H1 (cell line): ENCODE results near the gene IL9. TPM values are rescaled to one million over a fixed set of nuclear protein-coding genes. Genes with fewer than 3 reads are reported as not detected.

ENCODE experiments used
- CTCF ChIA-PET: fragments of 300-600 bp; sonication (Branson Sonifier 250); formaldehyde crosslinking; loops from one replicate; lab custom pipeline; 2021; ENCODE audit not compliant: partially characterized antibody; lab: Charles Lee
- POLR2A ChIA-PET: fragments of 300-600 bp; sonication (Branson Sonifier 250); formaldehyde crosslinking; loops from one replicate; lab custom pipeline; 2021; ENCODE audit warnings: inconsistent platforms; ENCODE audit not compliant: partially characterized antibody; lab: Charles Lee
- DNase-seq, 2 experiments: peaks; one replicate each; pipeline versions ENCODE4 v3.0.0 to v3.0.0-alpha.2; 2010 to 2022; ENCODE audit warnings: low spot score in 2 of 2, low read depth in 1 of 2, mixed read lengths in 1 of 2
- FAIRE-seq: peaks from 2 replicates; lab custom pipeline; 2011; peaks lifted over from hg19 to GRCh38; lab: Jason Lieb, UNC
- H2AFZ ChIP-seq: 2 replicates; pipeline ENCODE4 v1.8.1; 2012; ENCODE audit warnings: low read length, inconsistent platforms
- H2AK5ac ChIP-seq: 2 replicates; pipeline ENCODE4 v1.6.1; 2013; ENCODE audit warnings: low read depth, low read length
- H2BK120ac ChIP-seq: replicated peaks from 2 replicates; pipeline ENCODE3; 2013; ENCODE audit warnings: low read depth, low read length, inconsistent platforms
- H2BK12ac ChIP-seq: 2 replicates; pipeline ENCODE4 v1.6.1; 2013; ENCODE audit warnings: low read depth, low read length
- H2BK15ac ChIP-seq: 2 replicates; pipeline ENCODE4 v1.6.1; 2013; ENCODE audit warnings: low read length
- H2BK20ac ChIP-seq: 2 replicates; pipeline ENCODE4 v1.6.1; 2013; ENCODE audit warnings: low read length
- H2BK5ac ChIP-seq: 2 replicates; pipeline ENCODE4 v1.6.1; 2013; ENCODE audit warnings: low read depth, low read length
- H3K14ac ChIP-seq: 2 replicates; pipeline ENCODE4 v1.6.1; 2013; ENCODE audit warnings: inconsistent platforms; ENCODE audit not compliant: insufficient read length
- H3K18ac ChIP-seq: 2 replicates; pipeline ENCODE4 v1.6.1; 2013; ENCODE audit warnings: low read length; ENCODE audit errors: extremely low read depth
- H3K23ac ChIP-seq: 2 replicates; pipeline ENCODE4 v1.6.1; 2013; ENCODE audit warnings: inconsistent platforms; ENCODE audit not compliant: insufficient read length
- H3K23me2 ChIP-seq: 2 replicates; pipeline ENCODE4 v1.6.1; 2013; ENCODE audit warnings: low read depth, low read length
- H3K27ac ChIP-seq: 2 replicates; pipeline ENCODE4 v1.6.1; 2011; ENCODE audit warnings: low read depth, low read length, inconsistent platforms
- H3K27me3 ChIP-seq, 4 experiments: replicated peaks in 1 of 4; 1 replicate in 1 of 4; 2 replicates in 3 of 4; pipeline versions ENCODE4 v1.6.1 to v1.8.1; 2011 to 2013; ENCODE audit warnings: low read length in 3 of 4, mild to moderate bottlenecking in 3 of 4, inconsistent platforms in 2 of 4, mixed read lengths in 2 of 4, moderate library complexity in 1 of 4; ENCODE audit not compliant: control insufficient read depth in 3 of 4, insufficient read depth in 3 of 4; ENCODE audit errors: extremely low read depth in 1 of 4
- H3K36me3 ChIP-seq, 4 experiments: 2 replicates each; pipeline versions ENCODE4 v1.6.1 to v1.8.1; 2011 to 2013; ENCODE audit warnings: mild to moderate bottlenecking in 4 of 4, low read length in 3 of 4, moderate library complexity in 2 of 4, control low read depth in 1 of 4, inconsistent platforms in 1 of 4; ENCODE audit not compliant: insufficient read depth in 4 of 4, control insufficient read depth in 2 of 4
- H3K4ac ChIP-seq: replicated peaks from 2 replicates; pipeline ENCODE3; 2013; ENCODE audit warnings: low read length, low read depth, mixed read lengths, inconsistent platforms; ENCODE audit not compliant: insufficient read length
- H3K4me1 ChIP-seq, 4 experiments: replicated peaks in 1 of 4; 1 replicate in 1 of 4; 2 replicates in 3 of 4; pipeline versions ENCODE4 v1.6.1 to v1.8.1; 2011 to 2013; ENCODE audit warnings: low read length in 3 of 4, inconsistent platforms in 2 of 4, mixed read lengths in 1 of 4; ENCODE audit not compliant: insufficient read depth in 4 of 4, control insufficient read depth in 3 of 4
- H3K4me2 ChIP-seq, 2 experiments: 2 replicates each; pipeline versions ENCODE4 v1.6.1 to v1.8.1; 2011 to 2013; ENCODE audit warnings: low read depth in 2 of 2, low read length in 2 of 2, control low read depth in 1 of 2, inconsistent platforms in 1 of 2, mild to moderate bottlenecking in 1 of 2; ENCODE audit not compliant: insufficient read depth in 1 of 2
- H3K4me3 ChIP-seq, 4 experiments: fragments of 200-600, 300-600 bp in 1 of 4; sonication (generic), shearing (Covaris generic), sonication (Bioruptor Twin) in 1 of 4; 2 replicates each; pipeline versions ENCODE4 v1.5.1 to v1.8.1; 2011 to 2016; ENCODE audit warnings: low read length in 4 of 4, low read depth in 3 of 4, control low read depth in 2 of 4, inconsistent platforms in 2 of 4, mild to moderate bottlenecking in 2 of 4, mixed read lengths in 1 of 4, moderate library complexity in 1 of 4; ENCODE audit not compliant: insufficient read depth in 2 of 4; ENCODE audit errors: extremely low read depth in 1 of 4
- H3K56ac ChIP-seq: replicated peaks from 2 replicates; pipeline ENCODE3; 2013; ENCODE audit warnings: low read depth, mild to moderate bottlenecking, mixed read lengths, low read length, inconsistent platforms; ENCODE audit not compliant: insufficient read length
- H3K79me1 ChIP-seq: 2 replicates; pipeline ENCODE4 v1.6.1; 2013; ENCODE audit warnings: low read depth, low read length, control low read depth
- H3K79me2 ChIP-seq, 2 experiments: 2 replicates each; pipeline versions ENCODE4 v1.6.1 to v1.8.1; 2012 to 2013; ENCODE audit warnings: low read length in 2 of 2, mild to moderate bottlenecking in 2 of 2, inconsistent platforms in 1 of 2; ENCODE audit not compliant: insufficient read depth in 2 of 2, control insufficient read depth in 1 of 2
- H3K9ac ChIP-seq, 4 experiments: replicated peaks in 1 of 4; 1 replicate in 1 of 4; 2 replicates in 3 of 4; pipeline versions ENCODE4 v1.6.1 to v1.8.1; 2011 to 2013; ENCODE audit warnings: low read depth in 3 of 4, low read length in 3 of 4, control low read depth in 2 of 4, mild to moderate bottlenecking in 2 of 4, moderate library complexity in 2 of 4, inconsistent platforms in 1 of 4; ENCODE audit errors: extremely low read depth in 1 of 4
- H3K9me3 ChIP-seq, 2 experiments: 2 replicates each; pipeline versions ENCODE4 v1.6.1 to v1.8.1; 2012 to 2013; ENCODE audit warnings: mild to moderate bottlenecking in 2 of 2, moderate library complexity in 2 of 2, control low read depth in 1 of 2, inconsistent platforms in 1 of 2, low read depth in 1 of 2, low read length in 1 of 2, mixed read lengths in 1 of 2; ENCODE audit not compliant: insufficient read depth in 2 of 2
- H4K20me1 ChIP-seq, 2 experiments: replicated peaks in 1 of 2; 2 replicates each; pipeline versions ENCODE3 to v1.8.1; 2011 to 2013; ENCODE audit warnings: inconsistent platforms in 2 of 2, low read length in 2 of 2, mild to moderate bottlenecking in 1 of 2; ENCODE audit not compliant: insufficient read depth in 2 of 2, control insufficient read depth in 1 of 2
- H4K5ac ChIP-seq: 2 replicates; pipeline ENCODE4 v1.6.1; 2013; ENCODE audit warnings: low read length, low read depth, mixed read lengths, inconsistent platforms; ENCODE audit not compliant: insufficient read length
- H4K8ac ChIP-seq: 2 replicates; pipeline ENCODE4 v1.8.0; 2013; ENCODE audit warnings: mild to moderate bottlenecking, moderate library complexity, low read length, inconsistent platforms; ENCODE audit not compliant: insufficient read depth; ENCODE audit errors: extremely low read depth
- H4K91ac ChIP-seq: replicated peaks from 2 replicates; pipeline ENCODE3; 2013; ENCODE audit warnings: low read length, mixed read lengths, inconsistent platforms; ENCODE audit not compliant: insufficient read length
- CBX5 ChIP-seq: fragments of 300-800, 300-1000 bp; sonication (generic); IDR thresholded peaks from 2 replicates; pipeline ENCODE4 v1.7.1; 2016; ENCODE audit warnings: antibody characterized with exemption, low read length, low read depth
- CBX8 ChIP-seq: fragments of 300-800, 300-1000 bp; sonication (generic); IDR thresholded peaks from 2 replicates; pipeline ENCODE4 v1.7.1; 2016; ENCODE audit warnings: low read depth, low read length, borderline replicate concordance
- CEBPB ChIP-seq: IDR thresholded peaks from 2 replicates; pipeline ENCODE4 v1.6.1; 2012; ENCODE audit warnings: low read depth, low read length
- CTCF ChIP-seq, 3 experiments: IDR thresholded peaks; 1 replicate in 2 of 3; 2 replicates in 1 of 3; pipeline versions ENCODE4 v1.5.1 to v1.6.1; 2011; ENCODE audit warnings: low read length in 3 of 3, mild to moderate bottlenecking in 3 of 3, inconsistent platforms in 2 of 3, low read depth in 1 of 3, moderate library complexity in 1 of 3; ENCODE audit not compliant: insufficient read depth in 1 of 3; ENCODE audit errors: control extremely low read depth in 1 of 3
- FOSL1 ChIP-seq: IDR thresholded peaks from 2 replicates; pipeline ENCODE4 v1.6.1; 2011; ENCODE audit warnings: mild to moderate bottlenecking, low read depth, low read length, moderate library complexity; ENCODE audit not compliant: insufficient read depth
- KDM1A ChIP-seq: fragments of 200-600, 300-600 bp; sonication (generic); IDR thresholded peaks from 2 replicates; pipeline ENCODE4 v1.7.1; 2016; ENCODE audit warnings: mild to moderate bottlenecking, low read length, borderline replicate concordance
- MAFK ChIP-seq: IDR thresholded peaks from 2 replicates; pipeline ENCODE4 v1.6.1; 2012; ENCODE audit warnings: low read depth, mild to moderate bottlenecking, improper control_type of control experiment, low read length
- RAD21 ChIP-seq, 2 experiments: IDR thresholded peaks in 1 of 2; conservative IDR thresholded peaks in 1 of 2; 2 replicates each; pipeline ENCODE4 v1.6.1; 2011; ENCODE audit warnings: low read depth in 2 of 2, low read length in 2 of 2, improper control_type of control experiment in 1 of 2, inconsistent platforms in 1 of 2, mild to moderate bottlenecking in 1 of 2, moderate library complexity in 1 of 2
- SP2 ChIP-seq: IDR thresholded peaks from 2 replicates; pipeline ENCODE4 v1.6.1; 2012; ENCODE audit warnings: mild to moderate bottlenecking, low read length, inconsistent platforms
- SUZ12 ChIP-seq: fragments of 200-600 bp; sonication (generic); IDR thresholded peaks from 2 replicates; pipeline ENCODE4 v1.6.1; 2012; ENCODE audit warnings: mild to moderate bottlenecking, inconsistent platforms, low read length, moderate library complexity, mixed read lengths
- TAF7 ChIP-seq: optimal IDR thresholded peaks from 2 replicates; pipeline ENCODE3; 2011; ENCODE audit warnings: low read depth, mild to moderate bottlenecking, inconsistent platforms, low read length, moderate library complexity, borderline replicate concordance
- WGBS, 2 experiments: shearing (Covaris generic) in 1 of 2; methylation state at CpG; one replicate each; pipeline versions ENCODE4 v1.1.6 to v1.1.7; 2013 to 2015; ENCODE audit warnings: low lambda C conversion rate in 2 of 2, mixed read lengths in 2 of 2, inconsistent platforms in 1 of 2, low coverage in 1 of 2, missing lambda C conversion rate in 1 of 2; ENCODE audit not compliant: insufficient replicate concordance in 2 of 2, insufficient coverage in 1 of 2, insufficient read length in 1 of 2; ENCODE audit errors: extremely low coverage in 1 of 2, missing lambda C conversion rate in 1 of 2; 5-methylcytosine and 5-hydroxymethylcytosine counted together
- polyA plus RNA-seq, 7 experiments: library from polyadenylated mRNA; depleted of rRNA in 3 of 7; stranded (reverse) in 5 of 7; unstranded in 2 of 7; fragments of >200 nt in 5 of 7; fragments of 200-250 nt in 2 of 7; gene quantifications; 1 replicate in 5 of 7; 2 replicates in 1 of 7; 4 replicates in 1 of 7; pipeline versions ENCODE4 v1.2.1 to v1.2.3, GENCODE V29; 2011 to 2013; ENCODE audit warnings: missing spikeins in 2 of 7, mixed read lengths in 2 of 7
- total RNA-seq: library from RNA; stranded (reverse); fragmentation: NEBNext Ultra II Directional; extraction: Animal tissue kit (Norgen Biotek cat#: 25700); gene quantifications from 2 replicates; pipeline ENCODE4 v1.2.1, GENCODE V29; 2021

The IL9 gene
- total and polyA plus RNA-seq, 2 of the 8 experiments (the other 6 are each of a cell fraction or from before 2014, with no cell fraction given): not detected

- Histone ChIP-seq H4K8ac (no peak overlapping the region), H3K9me3 (no peaks in the 10 kb centered on the region), H3K4ac (no peak overlapping the region), H3K14ac (no peak overlapping the region), H4K91ac (no peak overlapping the region), H3K9ac (no peak overlapping the region), H3K79me2 (no peaks in the 10 kb centered on the region), H2AFZ (no peak overlapping the region), H2BK120ac (no peak overlapping the region), H4K5ac (no peak overlapping the region), H3K23ac (no peak overlapping the region), H3K23me2 (no peaks in the 10 kb centered on the region), H3K4me1 (no peaks in the 10 kb centered on the region), H3K4me3 (no peak overlapping the region), H3K4me2 (no peak overlapping the region), H2BK12ac (no peak overlapping the region), H3K56ac (no peak overlapping the region), H4K20me1 (no peaks in the 10 kb centered on the region), H3K27ac (no peak overlapping the region), H2AK5ac (no peak overlapping the region), H3K27me3 (no peaks in the 10 kb centered on the region; a peak in 1 of 7 replicates), H2BK15ac (no peak overlapping the region), H3K79me1 (no peaks in the 10 kb centered on the region), H2BK5ac (no peak overlapping the region), H3K18ac (no peak overlapping the region), H3K36me3 (no peaks in the 10 kb centered on the region), H2BK20ac (no peak overlapping the region)
- FAIRE-seq: no peak
- POLR2A ChIA-PET: no interaction called here
- no peak for TF ChIP-seq KDM1A
- no peak for TF ChIP-seq SUZ12
- no peak for TF ChIP-seq CBX8
- TF ChIP-seq FOSL1: no peak
- peak; percentile 40 to 53 for TF ChIP-seq RAD21 (IDR thresholded peaks at IDR 0.05 in 1 of 2, conservative IDR thresholded peaks at IDR 0.05 in 1 of 2; ENCODE audit: low read depth in 2 of 2, low read length in 2 of 2)
- TF ChIP-seq MAFK: no peak
- TF ChIP-seq CBX5: no peak
- TF ChIP-seq CTCF (IDR thresholded peaks at IDR 0.05; ENCODE audit: control extremely low read depth in 1 of 3, insufficient read depth in 1 of 3, low read depth in 1 of 3, low read length in 3 of 3): peak in 1 of 3 experiments; percentile 26; a peak in 1 of 4 replicates
- no peak for TF ChIP-seq CEBPB
- no peak for TF ChIP-seq TAF7
- TF ChIP-seq SP2: no peak
- DNase-seq: no peak
- 95% methylated on average over 5 of the region's 5 CpGs; no CpG with 5 or more reads in 1 of the 2 experiments for WGBS, 2 experiments
- CTCF ChIA-PET: interaction anchor here (0.9 to 4.9 kb wide), 19 partner anchors 9 to 416 kb away, joined by 3 to 30 read pairs (median 5); partner anchors contain the start of gene SLC25A48
These were observed 21.8 kb downstream of the IL9 start for GRCh38 chr5:135873831-135874230.
